Progenitor cell of endocrine pancreas (in vitro differentiated cells): Measurements from ENCODE around the gene SLC22A2. TPM values are rescaled to one million over a fixed set of nuclear protein-coding genes. Genes with fewer than 3 reads are reported as not detected.

Experiments
- DNase-seq: peaks from one replicate; pipeline ENCODE4 v3.0.0; 2021; ENCODE audit warnings: low spot score; ENCODE audit not compliant: unreplicated experiment
- H3K27ac Mint-ChIP-seq: 2 replicates; pipeline ENCODE4 v1.8.0; 2021; ENCODE audit warnings: mild to moderate bottlenecking, moderate library complexity, mixed read lengths
- H3K27me3 Mint-ChIP-seq: 2 replicates; pipeline ENCODE4 v1.8.0; 2021; ENCODE audit warnings: mixed read lengths
- H3K36me3 Mint-ChIP-seq: 2 replicates; pipeline ENCODE4 v1.8.0; 2022; ENCODE audit warnings: mixed read lengths; ENCODE audit not compliant: insufficient read depth
- H3K4me1 Mint-ChIP-seq: 2 replicates; pipeline ENCODE4 v1.8.0; 2021; ENCODE audit warnings: low read depth, mixed read lengths
- H3K4me3 Mint-ChIP-seq: 2 replicates; pipeline ENCODE4 v1.8.0; 2021; ENCODE audit warnings: low read depth, mild to moderate bottlenecking, moderate library complexity, mixed read lengths
- H3K9me3 Mint-ChIP-seq: 2 replicates; pipeline ENCODE4 v1.8.0; 2021; ENCODE audit warnings: low read depth, mixed read lengths
- total RNA-seq: library from RNA; stranded (reverse); gene quantifications from 2 replicates; pipeline ENCODE4 v1.2.1, GENCODE V29; 2021
- TF ChIP-seq, protein P1 (sequence below): fragments of 200-600 bp; sonication (generic); IDR thresholded peaks from one replicate; pipeline ENCODE4 v1.5.0; 2021; ENCODE audit warnings: antibody characterized with exemption, mild to moderate bottlenecking; ENCODE audit not compliant: unreplicated experiment

The SLC22A2 gene
- total RNA-seq, 1 donor from 2014 or later: not detected

DNA sequence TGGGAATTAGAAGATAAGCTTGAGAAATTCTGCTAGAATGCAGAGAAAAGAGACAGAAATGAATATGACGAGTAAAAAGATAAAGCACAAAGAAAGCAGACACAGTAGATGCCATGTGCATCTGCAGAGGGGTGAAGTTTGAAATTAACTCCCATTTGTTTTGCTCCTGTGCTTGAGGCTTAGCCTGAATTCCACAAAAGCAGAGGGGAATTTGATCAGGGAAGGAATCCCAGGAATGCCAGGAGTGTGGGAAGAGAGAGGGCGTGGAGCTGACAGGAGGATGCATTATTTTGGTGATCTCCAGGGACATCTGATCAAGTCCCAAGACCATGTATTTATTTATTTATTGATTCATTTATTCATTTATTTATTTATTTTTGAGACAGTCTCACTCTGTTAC lies 81.4 kb downstream of the SLC22A2 start:
- Mint-ChIP-seq H3K36me3 (no peaks in the 10 kb centered on the region), H3K27ac (no peak overlapping the region), H3K4me3 (no peak overlapping the region), H3K4me1 (peaks cover 15% of the 10 kb centered on the region), H3K27me3 (no peaks in the 10 kb centered on the region), H3K9me3 (no peaks in the 10 kb centered on the region)
- no peak for DNase-seq
- TF ChIP-seq, protein P1, sequence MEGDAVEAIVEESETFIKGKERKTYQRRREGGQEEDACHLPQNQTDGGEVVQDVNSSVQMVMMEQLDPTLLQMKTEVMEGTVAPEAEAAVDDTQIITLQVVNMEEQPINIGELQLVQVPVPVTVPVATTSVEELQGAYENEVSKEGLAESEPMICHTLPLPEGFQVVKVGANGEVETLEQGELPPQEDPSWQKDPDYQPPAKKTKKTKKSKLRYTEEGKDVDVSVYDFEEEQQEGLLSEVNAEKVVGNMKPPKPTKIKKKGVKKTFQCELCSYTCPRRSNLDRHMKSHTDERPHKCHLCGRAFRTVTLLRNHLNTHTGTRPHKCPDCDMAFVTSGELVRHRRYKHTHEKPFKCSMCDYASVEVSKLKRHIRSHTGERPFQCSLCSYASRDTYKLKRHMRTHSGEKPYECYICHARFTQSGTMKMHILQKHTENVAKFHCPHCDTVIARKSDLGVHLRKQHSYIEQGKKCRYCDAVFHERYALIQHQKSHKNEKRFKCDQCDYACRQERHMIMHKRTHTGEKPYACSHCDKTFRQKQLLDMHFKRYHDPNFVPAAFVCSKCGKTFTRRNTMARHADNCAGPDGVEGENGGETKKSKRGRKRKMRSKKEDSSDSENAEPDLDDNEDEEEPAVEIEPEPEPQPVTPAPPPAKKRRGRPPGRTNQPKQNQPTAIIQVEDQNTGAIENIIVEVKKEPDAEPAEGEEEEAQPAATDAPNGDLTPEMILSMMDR: no peak

DNA sequence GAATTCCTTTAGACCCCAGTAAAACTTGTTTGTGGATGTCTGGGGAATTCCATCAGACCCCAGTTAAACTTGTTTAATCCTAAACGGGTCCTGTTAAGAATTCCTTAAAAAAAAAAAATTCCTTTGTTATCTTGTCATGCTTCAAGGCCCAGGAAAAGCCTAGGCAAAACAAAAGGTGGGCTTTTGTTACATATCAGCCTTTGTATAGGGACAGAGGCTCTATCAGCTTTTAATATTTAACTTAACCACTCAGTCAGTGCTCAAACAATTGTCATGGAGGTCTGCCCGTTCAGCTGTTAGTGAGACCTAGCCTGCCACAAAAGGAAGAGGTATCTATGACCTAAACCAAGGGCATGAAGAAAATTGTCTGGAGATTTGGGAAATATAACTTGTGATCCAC lies 83.9 kb downstream of the SLC22A2 start:
- peak overlapping the region; percentile 17 for H3K27ac Mint-ChIP-seq
- TF ChIP-seq, protein P1: no peak
- no peak for DNase-seq
- no peaks in the 10 kb centered on the region for H3K27me3 Mint-ChIP-seq
- no peaks in the 10 kb centered on the region for H3K9me3 Mint-ChIP-seq
- H3K4me3 Mint-ChIP-seq: no peak overlapping the region
- H3K4me1 Mint-ChIP-seq: peaks cover 27% of the 10 kb centered on the region
- H3K36me3 Mint-ChIP-seq: no peaks in the 10 kb centered on the region

DNA sequence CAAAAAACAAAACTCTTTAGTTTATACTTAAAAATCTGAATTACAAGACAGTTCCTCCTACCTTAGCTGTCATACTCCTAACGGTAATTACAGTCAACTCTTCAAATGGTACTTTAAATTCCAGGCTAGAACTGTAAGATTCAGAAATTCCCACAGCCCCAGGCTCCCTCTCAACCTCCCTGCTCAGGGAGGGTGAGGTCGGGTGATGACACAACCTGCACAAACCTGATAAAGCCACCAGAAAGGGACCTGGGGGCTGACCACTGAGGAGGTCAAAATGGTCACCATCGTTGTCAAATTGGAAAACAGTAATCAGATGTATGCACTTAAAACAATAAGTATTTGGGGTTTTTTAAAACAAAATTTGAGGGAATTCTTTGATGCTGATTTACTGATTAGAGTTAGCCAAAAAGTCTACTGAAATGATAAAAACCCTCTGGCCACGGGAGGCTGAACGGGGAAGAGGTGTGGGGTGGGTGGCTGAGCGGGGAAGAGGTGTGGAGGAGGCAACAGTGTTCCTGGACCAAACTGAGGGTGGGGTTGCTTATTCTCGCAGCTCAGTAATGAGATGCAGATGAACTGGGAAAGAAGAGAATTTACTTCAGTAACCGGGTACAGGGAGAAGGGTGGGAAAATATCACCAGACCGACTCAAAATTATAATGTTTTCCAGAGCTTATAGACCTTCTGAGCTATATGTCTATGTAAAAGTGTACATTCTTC lies 84.7 kb downstream of the SLC22A2 start:
- Mint-ChIP-seq H3K4me3 (no peak overlapping the region), H3K27ac (no peak overlapping the region), H3K4me1 (peaks cover 27% of the 10 kb centered on the region), H3K9me3 (no peaks in the 10 kb centered on the region), H3K27me3 (no peaks in the 10 kb centered on the region), H3K36me3 (no peaks in the 10 kb centered on the region)
- no peak for DNase-seq
- TF ChIP-seq, protein P1: no peak

DNA sequence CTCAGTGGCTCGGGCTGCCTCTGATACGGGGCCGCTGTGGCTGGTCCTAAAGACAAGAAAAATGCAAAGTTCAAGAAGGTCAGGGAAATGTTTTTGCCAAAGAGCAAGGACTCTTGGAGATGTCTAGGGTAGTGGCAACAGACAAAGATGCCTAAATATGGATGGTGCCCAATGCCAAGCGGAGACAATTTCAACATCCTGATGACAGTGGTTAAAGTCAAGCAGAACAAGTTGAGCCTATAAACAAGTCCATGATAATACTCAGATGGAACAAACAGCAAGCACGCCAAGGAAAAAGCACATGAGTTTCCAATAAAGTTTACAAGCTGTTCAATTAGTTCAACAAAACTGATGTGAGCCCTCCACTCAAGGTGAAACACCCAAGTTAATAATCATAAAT lies 85.9 kb downstream of the SLC22A2 start:
- TF ChIP-seq, protein P1: no peak
- no peak for DNase-seq
- peaks cover 26% of the 10 kb centered on the region for H3K4me1 Mint-ChIP-seq
- H3K36me3 Mint-ChIP-seq: no peaks in the 10 kb centered on the region
- H3K4me3 Mint-ChIP-seq: no peak overlapping the region
- H3K9me3 Mint-ChIP-seq: no peaks in the 10 kb centered on the region
- H3K27me3 Mint-ChIP-seq: no peaks in the 10 kb centered on the region
- H3K27ac Mint-ChIP-seq: no peak overlapping the region

DNA sequence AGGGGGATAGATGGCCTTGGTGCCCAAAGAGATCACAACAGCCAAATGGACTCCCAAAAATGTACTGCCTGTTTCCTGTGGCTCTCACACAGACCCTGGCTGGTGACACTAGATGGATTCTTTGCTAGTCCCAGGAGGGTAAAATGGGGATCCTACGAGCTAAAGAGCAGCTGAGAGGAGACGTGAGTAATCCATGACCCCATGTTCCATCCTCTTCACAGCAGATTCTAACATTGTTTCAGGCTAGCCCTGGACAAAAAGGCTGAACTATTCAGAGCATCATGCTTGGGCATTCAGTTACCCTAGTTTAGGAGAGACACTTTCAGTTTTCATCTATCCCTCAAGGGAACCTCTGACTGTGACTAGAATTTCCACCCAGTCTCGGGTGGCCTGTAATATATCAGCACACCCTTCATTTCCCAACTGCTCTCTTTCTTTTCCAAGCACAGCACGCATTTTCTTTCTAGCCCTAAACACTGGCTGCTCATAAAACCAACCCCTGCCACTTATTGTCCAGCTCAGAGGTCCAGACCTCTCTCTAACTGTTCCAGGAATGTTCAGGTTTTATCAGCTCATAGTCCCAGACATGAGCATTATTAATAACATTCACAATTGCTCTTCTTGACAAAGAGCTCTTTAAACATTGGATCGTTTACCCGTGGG lies 88.5 kb downstream of the SLC22A2 start:
- Mint-ChIP-seq H3K4me1 (peaks cover 26% of the 10 kb centered on the region), H3K27ac (peak overlapping the region; percentile 73), H3K36me3 (no peaks in the 10 kb centered on the region), H3K4me3 (no peak overlapping the region), H3K9me3 (peaks cover 1% of the 10 kb centered on the region), H3K27me3 (no peaks in the 10 kb centered on the region)
- DNase-seq: no peak
- TF ChIP-seq, protein P1: no peak
